Liver (tissue), 9 donors: ENCODE measurements around the gene ATP2C2. TPM values are rescaled to one million over a fixed set of nuclear protein-coding genes. Genes with fewer than 3 reads are reported as not detected.

Experiments
- DNase-seq: peaks from one replicate; pipeline ENCODE4 v3.0.0-alpha.2; 2017; ENCODE audit warnings: low spot score
- H3K27ac ChIP-seq, 2 donors: one replicate each; pipeline ENCODE4 v1.7.0; 2013; ENCODE audit warnings: inconsistent platforms in 2 of 2, low read length in 2 of 2, control low read depth in 1 of 2, low read depth in 1 of 2, mild to moderate bottlenecking in 1 of 2
- H3K27me3 ChIP-seq, 4 donors: one replicate each; pipeline versions ENCODE4 v1.6.1 to v1.7.0; 2013; ENCODE audit warnings: low read length in 3 of 4, inconsistent platforms in 1 of 4, mild to moderate bottlenecking in 1 of 4, moderate library complexity in 1 of 4; ENCODE audit not compliant: control insufficient read depth in 4 of 4, insufficient read depth in 4 of 4
- H3K36me3 ChIP-seq, 4 donors: one replicate each; pipeline versions ENCODE4 v1.6.1 to v1.7.0; 2013; ENCODE audit warnings: low read length in 3 of 4, mild to moderate bottlenecking in 3 of 4, low read depth in 1 of 4, moderate library complexity in 1 of 4; ENCODE audit not compliant: control insufficient read depth in 4 of 4, insufficient read depth in 3 of 4
- H3K4me1 ChIP-seq, 4 donors: one replicate each; pipeline versions ENCODE4 v1.6.1 to v1.7.0; 2013; ENCODE audit warnings: low read length in 3 of 4, mild to moderate bottlenecking in 3 of 4, moderate library complexity in 1 of 4; ENCODE audit not compliant: control insufficient read depth in 4 of 4, insufficient read depth in 4 of 4
- H3K4me3 ChIP-seq, 3 donors: one replicate each; pipeline versions ENCODE4 v1.6.1 to v1.7.0; 2013; ENCODE audit warnings: low read length in 3 of 3, control low read depth in 1 of 3, low read depth in 1 of 3, mild to moderate bottlenecking in 1 of 3
- H3K9ac ChIP-seq, 2 donors: one replicate each; pipeline ENCODE4 v1.7.0; 2013; ENCODE audit warnings: low read length in 2 of 2, mild to moderate bottlenecking in 2 of 2, moderate library complexity in 2 of 2, control low read depth in 1 of 2, low read depth in 1 of 2
- H3K9me3 ChIP-seq, 4 donors: one replicate each; pipeline versions ENCODE4 v1.6.1 to v1.7.0; 2013; ENCODE audit warnings: low read length in 3 of 4; ENCODE audit not compliant: control insufficient read depth in 4 of 4
- EGR1 ChIP-seq, 2 donors: IDR thresholded peaks; 2 replicates each; pipeline ENCODE4 v1.6.1; 2016 to 2018; ENCODE audit warnings: antibody characterized with exemption in 2 of 2, low read depth in 2 of 2
- FOXA1 ChIP-seq: IDR thresholded peaks from 2 replicates; pipeline ENCODE4 v1.6.1; 2016; ENCODE audit warnings: antibody characterized with exemption
- FOXA2 ChIP-seq: IDR thresholded peaks from 2 replicates; pipeline ENCODE4 v1.6.1; 2016; ENCODE audit warnings: antibody characterized with exemption
- HNF4A ChIP-seq, 2 donors: conservative IDR thresholded peaks; 2 replicates each; pipeline ENCODE4 v1.6.1; 2016; ENCODE audit warnings: antibody characterized with exemption in 2 of 2, mild to moderate bottlenecking in 2 of 2
- HNF4G ChIP-seq: IDR thresholded peaks from 2 replicates; pipeline ENCODE4 v1.6.1; 2016; ENCODE audit warnings: antibody characterized with exemption
- JUND ChIP-seq, 2 donors: IDR thresholded peaks; 2 replicates each; pipeline ENCODE4 v1.6.1; 2016; ENCODE audit warnings: antibody characterized with exemption in 2 of 2
- NR2F2 ChIP-seq: IDR thresholded peaks from 2 replicates; pipeline ENCODE4 v1.6.1; 2016; ENCODE audit warnings: antibody characterized with exemption
- RAD21 ChIP-seq, 2 donors: IDR thresholded peaks; 2 replicates each; pipeline ENCODE4 v1.6.1; 2016; ENCODE audit warnings: antibody characterized with exemption in 2 of 2, mild to moderate bottlenecking in 2 of 2
- RXRA ChIP-seq, 2 donors: IDR thresholded peaks; 2 replicates each; pipeline ENCODE4 v1.6.1; 2017 to 2018; ENCODE audit warnings: antibody characterized with exemption in 2 of 2, mild to moderate bottlenecking in 1 of 2
- SP1 ChIP-seq: IDR thresholded peaks from 2 replicates; pipeline ENCODE4 v1.6.1; 2018; ENCODE audit warnings: antibody characterized with exemption, mild to moderate bottlenecking
- TAF1 ChIP-seq: conservative IDR thresholded peaks from 2 replicates; pipeline ENCODE4 v1.6.1; 2016; ENCODE audit warnings: antibody characterized with exemption, mild to moderate bottlenecking
- YY1 ChIP-seq: IDR thresholded peaks from 2 replicates; pipeline ENCODE4 v1.6.1; 2016; ENCODE audit warnings: antibody characterized with exemption, mild to moderate bottlenecking
- WGBS: extraction: QIAGEN DNeasy Blood & Tissue Kit; methylation state at CpG from one replicate; pipeline ENCODE4 v1.1.7; 2013; 5-methylcytosine and 5-hydroxymethylcytosine counted together
- polyA plus RNA-seq, 2 donors: library from polyadenylated mRNA; stranded (reverse) in 1 of 2; unstranded in 1 of 2; fragments of 200-250 nt in 1 of 2; fragments of >200 nt in 1 of 2; fragmentation: Nextera tagmentation in 1 of 2; extraction: Ambion mirVana in 1 of 2; gene quantifications; one replicate each; pipeline versions ENCODE4 v1.2.1 to v1.2.3, GENCODE V29; 2013 to 2015
- total RNA-seq, 2 donors: library from RNA; depleted of rRNA; stranded (reverse); fragments of >200 nt; gene quantifications; one replicate each; pipeline ENCODE4 v1.2.3, GENCODE V29; 2014
- TF ChIP-seq, protein P1 (sequence below): IDR thresholded peaks from 2 replicates; pipeline ENCODE4 v1.6.1; 2016; ENCODE audit warnings: antibody characterized with exemption, mild to moderate bottlenecking
- TF ChIP-seq, protein P2 (sequence below): IDR thresholded peaks from 2 replicates; pipeline ENCODE4 v1.6.1; 2016; ENCODE audit warnings: antibody characterized with exemption
- TF ChIP-seq, protein P3 (sequence below): IDR thresholded peaks from 2 replicates; pipeline ENCODE4 v1.6.1; 2016; ENCODE audit warnings: antibody characterized with exemption
- TF ChIP-seq, protein P4 (sequence below): IDR thresholded peaks from 2 replicates; pipeline ENCODE4 v1.6.1; 2016; ENCODE audit warnings: antibody characterized with exemption
- donor health status: healthy.
- donor health status: healthy.
- donor health status: healthy.
- donor health status: healthy.
- donor health status: healthy.

The ATP2C2 gene
- total and polyA plus RNA-seq, 4 donors: 0.05 to 0.33 (median 0.22) TPM

GRCh38 chr16:84369938-84370627 is 1.7 kb downstream of the ATP2C2 start:
- WGBS: 48% methylated on average over 11 of the region's 11 CpGs
- no peak overlapping the region for H3K9ac ChIP-seq
- H3K27ac ChIP-seq: no peak overlapping the region
- peaks cover 0 to 6% (median under 1%) of the 10 kb centered on the region in 4 donors for H3K4me1 ChIP-seq
- peaks cover 2 to 9% (median 3%) of the 10 kb centered on the region in 4 donors for H3K27me3 ChIP-seq
- H3K9me3 ChIP-seq: no peaks in the 10 kb centered on the region
- H3K4me3 ChIP-seq: no peak overlapping the region
- DNase-seq: no peak
- no peaks in the 10 kb centered on the region for H3K36me3 ChIP-seq
- TF ChIP-seq HNF4G: no peak
- TF ChIP-seq FOXA2: no peak
- no peak for TF ChIP-seq FOXA1
- no peak for TF ChIP-seq JUND (IDR thresholded peaks at IDR 0.05)
- TF ChIP-seq YY1: no peak
- TF ChIP-seq, protein P1, sequence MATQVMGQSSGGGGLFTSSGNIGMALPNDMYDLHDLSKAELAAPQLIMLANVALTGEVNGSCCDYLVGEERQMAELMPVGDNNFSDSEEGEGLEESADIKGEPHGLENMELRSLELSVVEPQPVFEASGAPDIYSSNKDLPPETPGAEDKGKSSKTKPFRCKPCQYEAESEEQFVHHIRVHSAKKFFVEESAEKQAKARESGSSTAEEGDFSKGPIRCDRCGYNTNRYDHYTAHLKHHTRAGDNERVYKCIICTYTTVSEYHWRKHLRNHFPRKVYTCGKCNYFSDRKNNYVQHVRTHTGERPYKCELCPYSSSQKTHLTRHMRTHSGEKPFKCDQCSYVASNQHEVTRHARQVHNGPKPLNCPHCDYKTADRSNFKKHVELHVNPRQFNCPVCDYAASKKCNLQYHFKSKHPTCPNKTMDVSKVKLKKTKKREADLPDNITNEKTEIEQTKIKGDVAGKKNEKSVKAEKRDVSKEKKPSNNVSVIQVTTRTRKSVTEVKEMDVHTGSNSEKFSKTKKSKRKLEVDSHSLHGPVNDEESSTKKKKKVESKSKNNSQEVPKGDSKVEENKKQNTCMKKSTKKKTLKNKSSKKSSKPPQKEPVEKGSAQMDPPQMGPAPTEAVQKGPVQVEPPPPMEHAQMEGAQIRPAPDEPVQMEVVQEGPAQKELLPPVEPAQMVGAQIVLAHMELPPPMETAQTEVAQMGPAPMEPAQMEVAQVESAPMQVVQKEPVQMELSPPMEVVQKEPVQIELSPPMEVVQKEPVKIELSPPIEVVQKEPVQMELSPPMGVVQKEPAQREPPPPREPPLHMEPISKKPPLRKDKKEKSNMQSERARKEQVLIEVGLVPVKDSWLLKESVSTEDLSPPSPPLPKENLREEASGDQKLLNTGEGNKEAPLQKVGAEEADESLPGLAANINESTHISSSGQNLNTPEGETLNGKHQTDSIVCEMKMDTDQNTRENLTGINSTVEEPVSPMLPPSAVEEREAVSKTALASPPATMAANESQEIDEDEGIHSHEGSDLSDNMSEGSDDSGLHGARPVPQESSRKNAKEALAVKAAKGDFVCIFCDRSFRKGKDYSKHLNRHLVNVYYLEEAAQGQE: no peak
- no peak for TF ChIP-seq TAF1
- TF ChIP-seq HNF4A (conservative IDR thresholded peaks at IDR 0.05): no peak

DNA sequence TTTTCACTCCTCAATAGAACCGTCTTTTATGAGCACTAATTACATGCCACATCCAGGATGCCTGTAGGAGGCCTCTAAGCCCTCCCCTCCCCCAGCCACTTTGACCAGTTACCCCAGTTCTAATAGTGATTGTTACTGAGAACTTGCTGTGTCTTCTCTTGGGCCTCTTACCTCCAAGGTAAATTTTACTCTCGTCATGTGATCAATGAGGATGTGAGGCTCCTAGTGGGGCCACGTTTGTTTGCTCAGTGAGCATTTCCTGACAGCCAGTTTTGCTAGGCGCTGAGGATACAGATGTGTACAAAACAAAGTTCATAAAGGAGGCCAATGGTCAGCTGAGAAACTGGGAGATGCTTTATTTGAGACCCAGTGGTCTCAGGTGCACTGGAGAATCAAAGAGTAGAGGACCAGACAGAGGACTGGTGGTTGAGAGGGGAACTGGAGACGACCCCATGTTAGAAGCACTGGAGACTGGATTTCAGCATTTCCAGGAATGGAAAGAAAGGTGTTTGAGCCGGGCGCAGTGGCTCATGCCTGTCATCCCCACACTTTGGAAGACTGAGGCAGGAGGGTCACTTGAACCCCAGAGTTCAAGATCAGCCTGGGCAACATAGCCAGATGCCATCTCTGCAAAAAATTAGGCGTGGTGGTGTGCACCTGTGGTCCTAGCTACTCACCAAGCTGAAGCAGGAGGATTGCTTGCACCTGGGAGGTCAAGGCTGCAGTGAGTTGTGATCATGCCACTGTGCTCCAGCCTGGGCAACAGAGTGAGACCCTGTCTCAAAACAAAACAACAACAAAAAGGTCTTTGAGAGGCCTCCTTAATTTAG is 2.6 kb downstream of the ATP2C2 start:
- Histone ChIP-seq H3K27ac (no peak overlapping the region), H3K9me3 (no peaks in the 10 kb centered on the region), H3K36me3 (no peaks in the 10 kb centered on the region), H3K4me3 (no peak overlapping the region), H3K9ac (no peak overlapping the region), H3K4me1 (peaks cover 0 to 6% (median under 1%) of the 10 kb centered on the region in 4 donors), H3K27me3 (peaks cover 2 to 9% (median 3%) of the 10 kb centered on the region in 4 donors)
- TF ChIP-seq, protein P2, sequence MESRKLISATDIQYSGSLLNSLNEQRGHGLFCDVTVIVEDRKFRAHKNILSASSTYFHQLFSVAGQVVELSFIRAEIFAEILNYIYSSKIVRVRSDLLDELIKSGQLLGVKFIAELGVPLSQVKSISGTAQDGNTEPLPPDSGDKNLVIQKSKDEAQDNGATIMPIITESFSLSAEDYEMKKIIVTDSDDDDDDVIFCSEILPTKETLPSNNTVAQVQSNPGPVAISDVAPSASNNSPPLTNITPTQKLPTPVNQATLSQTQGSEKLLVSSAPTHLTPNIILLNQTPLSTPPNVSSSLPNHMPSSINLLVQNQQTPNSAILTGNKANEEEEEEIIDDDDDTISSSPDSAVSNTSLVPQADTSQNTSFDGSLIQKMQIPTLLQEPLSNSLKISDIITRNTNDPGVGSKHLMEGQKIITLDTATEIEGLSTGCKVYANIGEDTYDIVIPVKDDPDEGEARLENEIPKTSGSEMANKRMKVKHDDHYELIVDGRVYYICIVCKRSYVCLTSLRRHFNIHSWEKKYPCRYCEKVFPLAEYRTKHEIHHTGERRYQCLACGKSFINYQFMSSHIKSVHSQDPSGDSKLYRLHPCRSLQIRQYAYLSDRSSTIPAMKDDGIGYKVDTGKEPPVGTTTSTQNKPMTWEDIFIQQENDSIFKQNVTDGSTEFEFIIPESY: no peak
- TF ChIP-seq NR2F2 (no peak), HNF4A (conservative IDR thresholded peaks at IDR 0.05) (no peak), SP1 (no peak), EGR1 (IDR thresholded peaks at IDR 0.05; ENCODE audit: low read depth in 2 of 2) (no peak), RAD21 (IDR thresholded peaks at IDR 0.05) (no peak), FOXA1 (no peak), FOXA2 (no peak), RXRA (IDR thresholded peaks at IDR 0.05) (no peak), JUND (IDR thresholded peaks at IDR 0.05) (no peak)
- TF ChIP-seq, protein P3, sequence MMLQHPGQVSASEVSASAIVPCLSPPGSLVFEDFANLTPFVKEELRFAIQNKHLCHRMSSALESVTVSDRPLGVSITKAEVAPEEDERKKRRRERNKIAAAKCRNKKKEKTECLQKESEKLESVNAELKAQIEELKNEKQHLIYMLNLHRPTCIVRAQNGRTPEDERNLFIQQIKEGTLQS: no peak
- TF ChIP-seq, protein P1: no peak
- TF ChIP-seq, protein P4, sequence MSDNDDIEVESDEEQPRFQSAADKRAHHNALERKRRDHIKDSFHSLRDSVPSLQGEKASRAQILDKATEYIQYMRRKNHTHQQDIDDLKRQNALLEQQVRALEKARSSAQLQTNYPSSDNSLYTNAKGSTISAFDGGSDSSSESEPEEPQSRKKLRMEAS: no peak
- no peak for DNase-seq
- WGBS: 54% methylated on average over 8 of the region's 8 CpGs
